ENCODE measurements around the gene AKAP8L.
"Not testable (repeated sequence)": the region's sequence is repeated elsewhere in the genome, so short reads cannot be mapped to it uniquely, and the experiment has no call there.

AKAP8L gene

DNA sequence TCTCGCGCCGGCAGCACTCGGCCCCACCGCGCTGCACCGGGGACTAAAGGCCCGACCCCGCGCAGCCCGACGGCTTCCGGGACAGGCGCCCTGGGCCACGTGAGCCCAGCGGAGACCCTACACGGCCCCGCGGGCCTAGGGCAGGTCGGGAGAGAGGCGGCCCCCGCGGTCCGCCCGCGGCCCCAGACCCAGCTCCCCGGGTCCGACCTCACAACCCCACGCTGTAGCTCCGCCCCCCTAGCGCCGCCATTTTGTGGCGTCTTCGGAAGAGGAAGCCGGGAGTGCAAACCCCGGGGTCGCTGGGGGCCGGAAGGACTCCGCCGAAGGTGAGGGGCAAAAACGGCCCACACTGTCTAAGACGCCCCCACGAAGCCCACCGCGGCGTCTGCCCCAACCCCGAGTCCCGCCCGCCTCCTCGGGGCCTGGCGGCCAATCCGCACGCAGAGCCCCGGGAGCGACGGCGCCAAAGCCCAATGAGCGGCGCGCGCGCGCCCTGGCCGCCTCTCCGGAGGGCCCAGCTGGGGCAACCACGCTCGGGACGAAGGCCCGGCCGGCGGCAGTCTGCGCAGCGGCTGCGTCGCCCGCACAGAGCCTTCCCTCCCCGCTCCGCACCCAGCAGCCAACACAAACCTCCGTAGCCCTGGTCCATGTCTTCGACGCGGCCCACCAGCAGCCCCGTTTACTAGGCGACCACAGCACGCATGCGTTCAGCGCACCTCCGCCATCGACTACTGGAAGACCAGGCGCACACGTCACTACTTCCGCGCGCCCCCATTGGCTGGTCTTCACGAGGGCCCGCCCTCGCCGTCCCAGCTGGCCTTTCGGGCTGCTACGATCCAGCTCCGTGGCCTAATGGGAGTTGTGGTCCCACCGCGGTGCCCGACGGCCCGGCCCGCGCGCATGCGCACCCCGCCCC is 39.4 kb downstream of the AKAP8L start, which contains the start of gene AKAP8:
TSS of gene AKAP8 (minus strand) at position 705 of the 916 bp plus-strand sequence. CDS start at position 649, 56 bp downstream.
- peak; percentile 98 for DNase-seq (ENCODE audit: low read depth)

DNA sequence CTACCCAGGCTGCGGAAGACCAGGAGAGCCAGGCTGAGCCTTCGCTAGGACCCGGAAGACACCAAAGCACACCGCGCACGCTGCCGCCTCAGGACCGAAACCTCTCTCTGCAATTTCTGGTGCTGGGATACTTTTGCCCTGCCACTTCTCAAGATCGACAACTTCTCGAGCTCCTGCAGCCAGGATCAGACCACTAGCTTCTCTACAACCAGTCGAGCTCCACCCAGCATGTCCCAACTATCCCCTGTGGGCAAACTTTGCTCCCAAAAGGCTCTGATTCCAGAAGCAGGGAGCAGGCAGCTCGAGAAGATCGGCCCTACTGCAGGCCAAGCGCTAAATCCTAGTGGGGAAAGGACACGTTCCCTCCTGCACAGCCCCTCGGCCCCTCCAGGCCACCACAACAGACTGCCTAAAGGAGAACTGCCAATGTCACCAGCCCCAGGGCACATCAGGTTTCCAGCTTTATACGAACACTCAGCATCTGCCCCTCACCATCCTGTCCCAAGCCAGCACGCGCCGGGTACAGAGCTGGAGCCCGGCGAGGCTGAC is 40.2 kb downstream of the AKAP8L start:
- peak; percentile 34 for DNase-seq (ENCODE audit: low read depth)

DNA sequence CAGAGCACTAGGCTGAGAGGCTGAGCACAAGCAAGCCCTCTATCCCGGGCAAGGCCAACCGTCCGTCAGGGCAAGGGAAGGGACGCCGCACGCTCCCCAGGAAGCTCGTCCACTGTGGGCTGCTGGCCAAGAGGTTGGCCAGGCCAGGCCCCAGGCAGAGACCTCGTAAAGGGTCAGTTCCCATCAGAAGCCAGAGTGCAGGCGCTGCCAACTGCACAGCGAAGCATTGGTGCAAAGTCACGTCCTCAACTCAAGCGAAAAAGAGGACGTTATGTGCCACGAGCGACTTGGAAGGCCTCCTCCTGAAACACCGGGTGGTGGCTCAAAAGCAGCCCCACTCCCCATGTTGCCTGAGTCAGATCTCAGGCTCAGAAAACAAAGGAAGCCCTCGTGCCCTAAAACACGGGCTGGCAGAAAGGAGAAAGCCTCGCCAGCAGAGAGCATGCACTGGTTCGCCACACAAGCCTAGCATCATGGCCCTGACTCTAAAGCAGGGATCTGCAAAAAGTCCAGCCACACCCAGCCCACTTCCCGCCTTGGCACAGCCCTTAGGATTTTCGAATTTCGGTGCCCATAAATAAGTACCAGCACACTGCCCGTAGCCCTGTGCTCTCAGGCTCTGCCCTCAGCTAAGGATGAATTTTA is 43.9 kb downstream of the AKAP8L start:
- no peak for DNase-seq (ENCODE audit: low read depth)

DNA sequence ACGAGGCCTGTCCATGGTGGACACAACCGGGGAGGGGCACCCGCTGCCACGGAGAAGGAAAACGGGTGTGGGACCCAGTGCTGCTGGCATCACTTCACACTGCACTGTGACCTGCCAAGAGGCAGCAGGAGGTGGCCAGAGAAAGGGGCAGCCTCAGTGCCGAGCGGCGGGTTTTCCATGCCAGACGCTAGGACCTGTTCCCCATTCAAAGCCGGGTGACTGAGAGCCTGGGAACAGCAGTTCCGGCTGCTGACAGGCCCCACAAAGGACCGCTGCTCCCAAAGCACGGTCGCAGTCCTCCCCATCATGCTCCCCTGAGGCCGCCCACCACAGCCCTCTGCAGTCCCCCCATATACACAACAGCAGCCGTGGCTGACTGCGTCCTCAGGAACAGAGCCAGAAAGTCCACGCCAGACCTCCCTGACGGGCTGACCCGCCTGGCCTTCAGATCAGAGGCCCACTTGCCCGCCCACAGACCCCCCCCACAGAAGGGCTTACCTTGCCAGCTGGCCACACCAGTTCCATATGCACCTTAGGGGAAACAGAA is 44.6 kb downstream of the AKAP8L start:
- no peak for DNase-seq (ENCODE audit: low read depth)

DNA sequence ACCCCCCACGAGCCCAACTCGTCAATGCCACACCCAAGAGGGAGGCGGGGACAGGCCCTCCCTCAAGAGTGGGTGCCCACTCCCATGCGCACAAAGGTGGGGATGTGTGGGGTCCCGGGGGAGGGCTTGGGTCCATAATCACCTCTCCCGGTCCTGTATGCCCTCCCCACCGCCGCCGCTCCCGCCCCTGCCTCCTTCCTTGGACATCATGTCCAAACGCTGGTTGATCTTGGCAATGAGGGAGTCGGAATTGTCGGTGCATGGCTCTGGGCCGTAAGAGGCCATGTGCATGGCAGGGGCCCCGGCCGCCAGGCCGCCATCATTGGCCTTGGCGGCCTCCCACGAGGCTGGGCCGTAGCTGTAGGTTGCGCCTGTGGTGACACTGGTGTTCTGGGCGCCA is 45.1 kb downstream of the AKAP8L start:
- DNase-seq (ENCODE audit: low read depth): no peak

DNA sequence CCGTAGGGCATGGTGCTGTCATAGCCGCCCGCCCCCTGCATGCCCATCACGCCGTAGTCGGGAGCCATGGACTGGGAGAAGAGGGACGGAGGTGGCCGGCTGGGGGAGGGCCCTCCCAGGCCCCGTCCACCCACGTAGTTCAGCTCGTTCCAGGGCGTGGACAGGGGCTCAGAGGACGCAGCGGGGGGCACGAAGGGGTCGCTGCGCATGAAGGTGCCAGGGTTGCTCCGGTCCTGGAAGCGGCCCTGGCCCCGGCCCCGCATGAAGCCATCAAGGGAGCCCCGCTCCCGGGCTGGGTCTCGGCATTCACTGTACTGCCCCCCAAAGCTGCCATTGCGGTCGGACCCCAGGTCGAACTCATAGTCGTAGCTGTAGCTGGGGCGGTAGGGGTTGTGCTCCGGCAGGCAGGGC is 45.9 kb downstream of the AKAP8L start:
- no peak for DNase-seq (ENCODE audit: low read depth)

DNA sequence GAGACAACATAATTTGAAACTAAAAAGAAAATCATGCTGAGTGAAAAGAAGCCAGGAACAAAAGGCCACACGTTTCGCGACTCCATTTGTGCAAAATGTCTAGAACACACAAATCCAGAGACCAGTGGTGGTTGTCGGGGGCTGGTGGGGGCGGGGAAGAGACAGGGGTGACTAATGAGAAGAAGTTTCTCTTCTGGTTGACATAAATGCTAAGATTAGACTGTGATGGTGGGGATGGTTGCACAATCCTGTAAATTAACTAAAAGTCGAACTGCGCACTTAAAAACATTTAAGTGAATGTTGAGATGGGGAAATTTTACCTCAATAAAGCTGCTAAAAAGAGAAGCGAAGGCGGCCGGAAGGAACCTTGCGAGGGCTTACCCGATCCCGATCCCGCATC is 46.3 kb downstream of the AKAP8L start:
- DNase-seq (ENCODE audit: low read depth): no peak

DNA sequence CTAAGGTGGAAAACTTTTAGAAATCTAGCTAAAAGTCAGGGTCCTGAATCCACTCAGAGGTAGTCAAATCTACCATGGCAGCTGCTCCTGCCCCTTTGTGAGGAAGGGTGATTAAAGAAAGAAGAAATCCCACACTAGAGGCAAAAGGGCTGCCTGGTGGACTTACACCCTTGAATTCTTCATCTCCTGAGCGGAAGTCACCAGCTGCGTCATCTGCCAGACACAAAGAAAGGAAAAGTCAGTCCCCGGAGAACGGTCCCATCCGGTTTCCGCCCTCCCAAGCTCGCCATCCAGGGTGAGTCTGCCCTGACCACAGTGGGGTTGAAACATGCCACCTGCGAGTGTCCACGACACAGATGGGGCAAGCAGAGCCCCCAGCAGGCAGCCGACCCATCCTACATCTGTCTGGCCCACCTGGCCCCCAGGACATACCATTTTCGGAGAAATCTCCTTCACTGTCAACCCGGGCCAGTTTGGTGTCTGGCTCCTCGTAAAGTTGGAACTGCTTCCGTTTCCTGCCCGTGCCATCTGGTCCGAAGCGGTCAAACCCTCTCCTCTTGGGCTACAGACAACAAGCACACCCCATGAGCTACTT is 46.9 kb downstream of the AKAP8L start:
- no peak for DNase-seq (ENCODE audit: low read depth)

DNA sequence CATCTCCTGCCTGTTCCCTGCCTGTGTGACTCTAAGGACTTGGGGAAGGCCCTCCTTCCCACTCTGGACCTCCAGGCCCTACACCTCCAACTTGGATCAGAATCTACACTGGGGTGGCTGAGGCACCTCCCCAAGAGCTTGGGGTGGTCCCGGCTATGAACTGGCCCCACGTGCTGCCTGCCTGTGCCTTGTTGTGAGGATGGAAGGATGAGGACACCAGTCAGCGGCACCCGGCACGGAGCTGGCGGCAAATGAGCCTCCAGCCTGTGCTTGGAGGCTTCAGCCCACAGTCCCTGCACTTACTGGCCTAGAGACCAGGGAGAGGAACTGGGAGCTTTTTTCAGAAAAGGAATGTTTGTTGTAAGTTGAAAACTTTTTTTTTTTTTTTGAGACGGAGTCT is 47.7 kb downstream of the AKAP8L start:
- no peak for DNase-seq (ENCODE audit: low read depth)

DNA sequence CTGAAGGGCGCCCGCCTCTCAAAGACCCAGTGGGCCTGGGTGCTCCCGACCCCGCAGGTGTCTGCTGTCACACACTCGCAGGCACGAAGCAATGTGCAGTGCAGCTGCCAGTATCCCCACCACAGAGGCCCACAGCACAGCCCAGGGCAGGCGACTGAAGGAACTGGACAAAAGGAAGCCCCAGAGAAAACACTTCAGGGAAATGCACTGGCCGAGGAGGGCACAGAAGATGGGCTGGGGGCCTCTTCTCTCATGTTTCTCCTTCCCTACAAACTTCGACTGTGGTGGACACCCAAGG is 49.2 kb downstream of the AKAP8L start:
- DNase-seq (ENCODE audit: low read depth): no peak

DNA sequence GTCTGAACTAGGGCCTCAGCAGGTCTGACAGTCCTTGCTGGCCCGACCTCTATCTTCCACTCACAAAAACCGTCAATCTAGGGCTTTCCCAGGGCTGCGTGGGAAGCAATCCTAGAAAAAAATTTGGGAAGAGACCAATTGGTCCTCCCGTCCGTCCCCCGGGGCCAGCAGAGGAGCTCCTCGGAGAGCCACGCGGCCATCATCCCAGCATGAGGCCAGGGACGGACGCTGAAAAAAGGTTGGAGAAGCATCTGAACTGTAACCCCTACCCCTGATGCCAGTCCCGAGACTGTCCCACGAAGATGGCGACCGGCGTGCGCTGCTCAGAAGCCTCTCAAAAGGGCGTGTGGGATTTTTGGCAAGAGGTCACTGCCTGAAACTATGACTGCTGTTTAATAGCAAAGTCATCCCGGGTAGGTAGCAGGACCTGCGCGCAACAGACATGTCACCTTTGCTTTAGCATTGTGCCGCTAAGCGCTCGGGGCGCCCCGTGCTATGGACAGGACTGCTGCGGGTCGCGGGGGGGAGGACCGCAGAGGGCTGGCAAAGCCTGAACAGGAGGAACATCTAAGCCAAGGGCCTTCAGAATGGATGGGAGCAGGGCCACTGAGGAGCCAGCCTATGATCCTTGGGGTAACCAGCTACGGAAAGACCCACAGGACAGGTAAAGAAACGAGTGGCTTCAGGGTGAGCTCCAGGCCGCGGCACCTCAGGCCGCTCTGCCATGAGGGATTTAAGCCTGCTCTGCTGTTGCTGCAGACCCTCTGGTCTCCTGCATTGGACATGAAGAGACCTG is 49.8 kb downstream of the AKAP8L start:
- DNase-seq (ENCODE audit: low read depth): no peak

DNA sequence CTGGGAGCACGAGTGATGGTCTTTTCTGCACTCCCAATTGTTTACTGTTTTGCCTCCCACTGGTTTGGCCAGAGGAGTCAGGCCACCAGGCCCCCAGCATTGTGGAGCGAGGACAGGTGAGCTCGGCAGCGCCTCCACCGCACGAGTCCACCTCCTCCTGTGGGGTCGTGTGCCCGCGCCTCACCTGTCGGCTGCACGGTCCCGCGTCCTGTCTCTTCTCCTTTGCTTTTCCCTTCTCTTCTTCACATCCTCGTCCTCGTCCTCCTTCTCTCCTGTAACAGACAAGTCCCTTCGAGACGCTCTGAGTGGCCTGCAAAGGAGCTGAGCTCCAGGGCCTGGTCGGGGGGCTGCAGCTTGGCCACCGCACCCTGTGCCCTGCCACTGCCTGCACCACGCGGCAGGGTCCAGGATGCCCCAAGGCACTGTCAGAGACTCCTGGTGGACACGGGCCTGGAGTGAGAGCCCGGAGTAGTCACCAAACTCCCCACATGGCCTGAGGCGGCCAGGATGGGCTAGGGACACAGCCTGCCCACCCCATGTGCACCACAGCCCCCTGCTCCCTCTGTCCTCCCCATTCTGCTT is 50.6 kb downstream of the AKAP8L start:
- no peak for DNase-seq (ENCODE audit: low read depth)

DNA sequence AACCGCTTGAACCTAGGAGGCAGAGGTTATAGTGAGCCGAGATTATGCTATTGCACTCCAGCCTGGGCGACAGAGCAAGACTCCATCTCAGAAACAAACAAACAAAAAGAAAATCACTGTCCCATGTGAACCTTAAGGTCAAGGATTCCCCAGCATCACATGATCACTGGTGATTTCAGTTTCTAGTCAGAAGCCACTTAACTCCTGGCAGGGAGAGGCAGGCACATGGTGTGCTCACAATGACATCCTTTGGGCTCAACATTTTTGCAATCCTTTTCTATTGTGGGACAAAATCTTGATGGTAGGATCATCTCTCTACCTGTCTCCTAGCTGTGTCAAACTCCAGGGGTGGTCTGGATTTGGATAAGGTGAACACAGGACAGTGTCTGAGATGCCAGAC is 51.3 kb downstream of the AKAP8L start:
- DNase-seq (ENCODE audit: low read depth): no peak

DNA sequence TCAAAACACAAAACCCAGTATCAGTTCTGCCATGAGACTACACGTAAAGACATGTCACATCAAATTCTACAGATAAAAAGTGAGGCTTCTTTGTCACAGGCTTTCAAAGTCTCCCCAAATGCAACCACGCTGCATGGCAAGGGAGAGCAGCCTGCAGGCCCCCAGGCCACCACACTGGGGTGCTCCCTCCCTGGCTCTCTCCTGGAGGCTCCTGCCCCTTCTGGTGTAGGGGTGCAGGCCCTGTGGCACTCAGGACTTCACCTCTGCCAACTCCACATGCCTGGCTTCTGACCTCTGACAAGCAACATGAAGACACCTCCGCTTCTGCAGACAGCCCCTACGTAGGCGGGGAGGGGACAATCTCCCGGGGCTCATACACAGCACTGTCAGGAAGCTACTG is 53.5 kb downstream of the AKAP8L start:
- DNase-seq (ENCODE audit: low read depth): no peak

DNA sequence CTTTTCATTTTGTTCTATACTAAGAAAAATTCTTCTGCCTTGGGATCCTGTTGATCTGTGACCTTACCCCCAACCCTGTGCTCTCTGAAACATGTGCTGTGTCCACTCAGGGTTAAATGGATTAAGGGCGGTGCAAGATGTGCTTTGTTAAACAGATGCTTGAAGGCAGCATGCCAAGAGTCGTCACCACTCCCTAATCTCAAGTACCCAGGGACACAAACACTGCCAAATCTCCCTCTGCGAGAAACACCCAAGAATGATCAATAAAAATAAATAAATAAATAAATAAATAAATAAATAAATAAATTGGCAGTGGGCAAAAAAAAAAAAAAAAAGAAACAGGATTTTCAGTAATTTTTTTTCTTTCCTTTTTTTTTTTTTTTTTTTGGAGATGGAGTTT is 55.0 kb downstream of the AKAP8L start:
- not testable (repeated sequence) for DNase-seq (ENCODE audit: low read depth)

DNA sequence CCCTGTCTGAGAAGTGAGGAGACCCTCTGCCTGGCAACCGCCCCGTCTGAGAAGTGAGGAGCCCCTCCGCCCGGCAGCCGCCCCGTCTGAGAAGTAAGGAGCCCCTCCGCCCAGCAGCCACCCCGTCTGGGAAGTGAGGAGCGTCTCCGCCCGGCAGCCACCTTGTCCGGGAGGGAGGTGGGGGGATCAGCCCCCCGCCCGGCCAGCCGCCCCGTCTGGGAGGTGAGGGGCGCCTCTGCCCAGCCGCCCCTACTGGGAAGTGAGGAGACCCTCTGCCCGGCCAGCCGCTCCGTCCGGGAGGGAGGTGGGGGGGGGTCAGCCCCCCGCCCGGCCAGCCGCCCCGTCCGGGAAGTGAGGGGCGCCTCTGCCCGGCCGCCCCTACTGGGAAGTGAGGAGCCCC is 55.7 kb downstream of the AKAP8L start:
- not testable (repeated sequence) for DNase-seq (ENCODE audit: low read depth)

DNA sequence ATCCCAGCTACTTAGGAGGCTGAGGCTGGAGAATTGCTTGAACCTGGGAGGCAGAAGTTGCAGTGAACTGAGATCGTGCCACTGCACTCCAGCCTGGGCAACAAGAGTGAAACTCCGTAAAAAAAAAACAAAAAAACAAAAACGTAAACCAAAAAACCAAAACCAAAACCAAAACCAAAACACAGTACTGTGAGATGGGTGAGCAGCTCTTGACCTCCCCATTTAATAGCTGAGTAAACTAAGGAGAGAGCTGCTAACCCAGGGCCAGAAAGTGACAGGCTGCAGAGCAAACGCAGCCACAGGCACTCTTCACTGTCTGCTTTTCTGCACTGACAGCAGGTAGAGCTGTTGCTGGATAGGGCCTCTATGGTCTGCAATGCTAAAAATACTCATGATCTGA is 58.8 kb downstream of the AKAP8L start:
- DNase-seq (ENCODE audit: low read depth): not testable (repeated sequence)

DNA sequence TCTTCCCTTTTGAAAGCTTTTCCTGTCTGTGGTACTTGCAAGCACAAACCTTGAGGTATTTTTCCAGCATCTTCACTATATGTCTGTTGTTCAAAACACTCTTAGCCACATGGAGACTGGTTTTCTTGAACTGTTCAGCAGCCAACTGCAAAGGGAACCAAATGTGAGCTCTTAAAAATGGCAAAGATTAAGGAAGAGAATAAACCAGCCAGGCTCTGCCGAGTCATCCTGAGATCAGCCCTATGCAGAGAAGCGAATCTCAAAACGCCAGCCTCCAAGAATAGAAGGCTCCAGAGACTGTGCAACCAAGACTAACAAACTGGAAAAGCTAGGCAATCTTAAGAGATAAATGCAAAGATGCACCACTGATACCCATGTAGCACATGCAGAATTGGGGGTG is 59.9 kb downstream of the AKAP8L start:
- DNase-seq (ENCODE audit: low read depth): no peak

DNA sequence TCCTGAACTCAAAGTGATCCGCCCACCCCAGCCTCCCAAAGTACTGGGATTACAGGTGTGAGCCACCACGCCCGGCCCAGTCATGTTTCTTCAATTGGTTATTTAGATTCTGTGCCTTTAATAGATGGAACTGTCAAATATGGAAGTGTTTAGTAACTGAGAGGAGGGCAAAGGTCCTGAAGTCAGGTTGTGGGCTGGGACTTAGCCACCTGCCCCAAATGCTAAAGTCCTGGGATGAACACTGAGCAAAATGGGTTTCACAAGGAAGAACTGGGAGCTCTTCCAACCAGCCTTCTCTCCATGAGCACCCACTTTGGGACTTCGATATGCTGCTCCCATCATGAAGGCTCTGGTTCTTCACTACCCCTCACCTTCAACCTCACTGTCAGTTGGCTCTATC is 60.9 kb downstream of the AKAP8L start:
- no peak for DNase-seq (ENCODE audit: low read depth)

DNA sequence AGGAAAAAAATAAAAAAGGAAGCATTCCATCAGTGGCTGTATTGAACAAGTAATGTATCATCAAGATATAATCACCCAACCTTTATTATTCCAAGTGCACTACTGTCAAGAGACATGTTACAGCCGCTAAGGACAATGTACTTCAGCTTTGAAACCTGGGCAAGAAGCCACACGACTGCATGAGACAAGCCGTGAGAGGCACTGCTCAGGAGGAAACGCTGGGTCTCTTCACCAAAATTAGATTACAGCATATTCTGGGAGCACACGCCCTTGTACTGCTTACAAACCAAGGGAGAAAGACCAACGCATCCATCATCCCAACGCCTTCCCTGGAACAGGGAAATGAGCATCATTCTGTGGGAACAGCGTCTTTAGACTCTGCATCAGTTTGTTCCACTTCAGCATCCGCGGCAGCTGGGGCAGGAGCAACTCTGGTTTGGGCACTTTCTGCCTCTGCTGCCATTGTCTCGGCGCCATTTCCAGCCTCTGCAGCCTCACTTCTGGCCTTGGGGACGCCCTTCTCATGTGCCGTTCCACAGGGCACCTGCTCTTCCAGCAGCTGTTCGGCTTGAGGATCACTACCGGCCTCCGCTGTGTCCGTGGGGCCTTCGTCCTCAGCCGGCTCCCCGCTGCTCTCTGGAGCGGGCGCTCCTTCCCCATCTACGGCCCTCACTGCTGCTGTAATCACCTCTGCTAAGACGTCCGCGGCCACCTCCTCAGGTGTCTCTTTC is 64.1 kb downstream of the AKAP8L start:
- DNase-seq (ENCODE audit: low read depth): no peak

DNA sequence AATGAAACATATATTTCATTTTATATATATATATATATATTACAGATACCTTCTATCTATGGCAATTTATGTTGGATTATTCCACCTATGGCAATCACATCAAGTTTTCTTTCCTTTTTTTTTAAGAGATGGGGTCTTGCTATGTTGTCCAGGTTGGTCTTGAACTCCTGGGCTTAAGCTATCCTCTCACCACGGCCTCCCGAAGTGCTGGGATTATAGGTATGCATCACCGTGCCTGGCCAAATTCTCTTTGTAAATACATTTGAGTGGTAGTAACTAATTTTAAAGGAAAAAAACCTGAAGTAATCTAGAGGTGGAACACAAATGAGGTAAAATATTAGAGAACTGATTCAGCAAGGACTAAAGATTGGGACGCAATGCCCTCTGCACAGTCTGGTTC is 64.9 kb downstream of the AKAP8L start:
- DNase-seq (ENCODE audit: low read depth): no peak

All from activated T-helper 9 cell treated with anti-CD3 and anti-CD28 coated beads, Interleukin-2, amount 50 U/mL, for 16 hours (primary cell).